ENCODE data around the gene JAZF1. TPM values are rescaled to one million over a fixed set of nuclear protein-coding genes. Genes with fewer than 3 reads are reported as not detected.
"Not testable (repeated sequence)": the region's sequence is repeated elsewhere in the genome, so short reads cannot be mapped to it uniquely, and the experiment has no call there.

The JAZF1 gene
- total RNA-seq, 1 experiment from 2014 or later: 3.4 TPM

DNA sequence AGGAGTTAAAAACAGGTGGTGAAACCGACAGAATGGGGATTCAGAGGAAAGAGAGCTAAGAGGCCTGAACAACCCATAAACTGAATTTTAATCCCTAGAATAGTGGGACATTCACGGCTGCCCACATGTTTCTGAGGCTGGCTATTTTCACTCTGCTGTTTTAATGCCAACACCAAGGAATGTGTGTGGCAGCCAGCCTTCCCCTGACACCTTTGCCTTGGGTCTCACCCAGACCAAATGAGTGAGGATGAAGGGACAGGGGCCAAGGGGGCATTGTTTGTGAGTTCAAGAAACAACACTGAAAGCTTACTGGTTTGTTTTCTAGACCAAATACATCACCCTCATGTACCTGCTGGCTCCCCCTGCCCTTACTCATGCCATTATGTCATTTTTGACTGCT is 164.3 kb downstream of the JAZF1 start (continued):
- no peak for TF ChIP-seq ZBTB33 (IDR thresholded peaks at IDR 0.05; ENCODE audit: extremely low read depth, insufficient replicate concordance, low read length)

DNA sequence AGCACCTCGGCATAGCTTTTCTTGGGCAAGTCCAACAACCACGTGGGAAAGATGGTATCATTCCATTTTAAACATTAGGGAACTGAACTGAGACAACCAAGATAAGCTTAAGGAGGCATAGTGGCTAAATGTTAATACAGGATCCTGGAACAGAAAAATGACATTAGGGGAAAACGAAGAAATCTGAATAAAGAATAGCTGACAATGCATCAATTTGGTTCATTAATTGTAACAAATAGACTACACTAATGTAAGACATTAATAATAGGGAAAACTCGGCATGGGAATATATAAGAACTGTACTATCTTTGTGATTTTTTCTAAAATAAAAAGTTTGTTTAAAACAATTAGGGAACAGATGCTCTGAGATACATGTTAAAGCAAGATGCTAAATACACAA is 165.4 kb downstream of the JAZF1 start:
- ChIA-PET POLR2A (no interaction called here), CTCF (no interaction called here), RAD21 (ENCODE audit: low non-redundant PET in 1 of 2, low total read pairs in 2 of 2, uncharacterized antibody in 2 of 2, unreplicated experiment in 2 of 2) (no interaction called here)
- no peak for ATAC-seq
- Histone ChIP-seq H3K4me3 (replicated peaks in 1 of 2; ENCODE audit: low read depth in 1 of 2, low read length in 2 of 2) (no peak overlapping the region), H3K4me2 (ENCODE audit: low read length) (no peak overlapping the region), H3K36me3 (ENCODE audit: control insufficient read depth in 1 of 2, insufficient read depth in 2 of 2, low read length in 2 of 2) (no peaks in the 10 kb centered on the region), H3K9me2 (ENCODE audit: insufficient read depth) (no peaks in the 10 kb centered on the region), H3K9me3 (ENCODE audit: control insufficient read depth in 1 of 2, insufficient read depth in 1 of 2, low read depth in 1 of 2, low read length in 2 of 2) (peaks cover 0 to 2% of the 10 kb centered on the region in 2 experiments; a peak in 1 of 4 replicates), H2AFZ (ENCODE audit: low read depth, low read length, poor library complexity, severe bottlenecking) (no peak overlapping the region), H3K9ac (ENCODE audit: low read length) (no peak overlapping the region), H3K4me1 (ENCODE audit: control insufficient read depth in 1 of 2, insufficient read depth in 2 of 2, low read length in 2 of 2) (peaks cover 0 to 8% of the 10 kb centered on the region in 2 experiments; a peak in 1 of 4 replicates), H3K27ac (ENCODE audit: low read depth, low read length) (no peak overlapping the region), H4K20me1 (ENCODE audit: insufficient read depth) (no peaks in the 10 kb centered on the region), H3K27me3 (ENCODE audit: insufficient read depth, low read length) (no peaks in the 10 kb centered on the region), H3K79me2 (ENCODE audit: insufficient read depth, low read length) (no peaks in the 10 kb centered on the region)
- intact Hi-C loops (cut with micrococcal nuclease): no loop called here
- TF ChIP-seq MAX (IDR thresholded peaks at IDR 0.05): no peak
- TF ChIP-seq FOSL1 (IDR thresholded peaks at IDR 0.05; ENCODE audit: low read depth): no peak
- no peak for TF ChIP-seq RAD21 (IDR thresholded peaks at IDR 0.05; ENCODE audit: low read depth)
- no TSS peak for BruUV-seq (replicated peaks)
- DNase-seq (ENCODE audit: low read depth, low spot score): no peak

- POLR2A ChIA-PET; H3K27ac ChIP-seq (ENCODE audit: low read depth, low read length); ATAC-seq; CTCF ChIA-PET; H3K27me3 ChIP-seq (ENCODE audit: insufficient read depth, low read length); H3K4me3 ChIP-seq (replicated peaks in 1 of 2; ENCODE audit: low read depth in 1 of 2, low read length in 2 of 2); RAD21 ChIA-PET (ENCODE audit: low non-redundant PET in 1 of 2, low total read pairs in 2 of 2, uncharacterized antibody in 2 of 2, unreplicated experiment in 2 of 2); H3K4me1 ChIP-seq (ENCODE audit: control insufficient read depth in 1 of 2, insufficient read depth in 2 of 2, low read length in 2 of 2); intact Hi-C loops (cut with micrococcal nuclease); H2AFZ ChIP-seq (ENCODE audit: low read depth, low read length, poor library complexity, severe bottlenecking); DNase-seq (ENCODE audit: low read depth, low spot score); H4K20me1 ChIP-seq (ENCODE audit: insufficient read depth); H3K9me2 ChIP-seq (ENCODE audit: insufficient read depth); H3K79me2 ChIP-seq (ENCODE audit: insufficient read depth, low read length); H3K36me3 ChIP-seq (ENCODE audit: control insufficient read depth in 1 of 2, insufficient read depth in 2 of 2, low read length in 2 of 2); BruUV-seq (replicated peaks); H3K4me2 ChIP-seq (ENCODE audit: low read length); H3K9me3 ChIP-seq (ENCODE audit: control insufficient read depth in 1 of 2, insufficient read depth in 1 of 2, low read depth in 1 of 2, low read length in 2 of 2); H3K9ac ChIP-seq (ENCODE audit: low read length): not testable (repeated sequence)
These were observed 166.3 kb downstream of the JAZF1 start for GRCh38 chr7:28014340-28014739.
